H1 (cell line): ENCODE results near the gene SLC7A14. TPM values are rescaled to one million over a fixed set of nuclear protein-coding genes. Genes with fewer than 3 reads are reported as not detected.

Experiments
- CTCF ChIA-PET: fragments of 300-600 bp; sonication (Branson Sonifier 250); formaldehyde crosslinking; loops from one replicate; lab custom pipeline; 2021; ENCODE audit not compliant: partially characterized antibody; lab: Charles Lee
- POLR2A ChIA-PET: fragments of 300-600 bp; sonication (Branson Sonifier 250); formaldehyde crosslinking; loops from one replicate; lab custom pipeline; 2021; ENCODE audit warnings: inconsistent platforms; ENCODE audit not compliant: partially characterized antibody; lab: Charles Lee
- DNase-seq, 2 experiments: peaks; one replicate each; pipeline versions ENCODE4 v3.0.0 to v3.0.0-alpha.2; 2010 to 2022; ENCODE audit warnings: low spot score in 2 of 2, low read depth in 1 of 2, mixed read lengths in 1 of 2
- FAIRE-seq: peaks from 2 replicates; lab custom pipeline; 2011; peaks lifted over from hg19 to GRCh38; lab: Jason Lieb, UNC
- H2AFZ ChIP-seq: 2 replicates; pipeline ENCODE4 v1.8.1; 2012; ENCODE audit warnings: low read length, inconsistent platforms
- H2AK5ac ChIP-seq: 2 replicates; pipeline ENCODE4 v1.6.1; 2013; ENCODE audit warnings: low read depth, low read length
- H2BK120ac ChIP-seq: replicated peaks from 2 replicates; pipeline ENCODE3; 2013; ENCODE audit warnings: low read depth, low read length, inconsistent platforms
- H2BK12ac ChIP-seq: 2 replicates; pipeline ENCODE4 v1.6.1; 2013; ENCODE audit warnings: low read depth, low read length
- H2BK15ac ChIP-seq: 2 replicates; pipeline ENCODE4 v1.6.1; 2013; ENCODE audit warnings: low read length
- H2BK20ac ChIP-seq: 2 replicates; pipeline ENCODE4 v1.6.1; 2013; ENCODE audit warnings: low read length
- H2BK5ac ChIP-seq: 2 replicates; pipeline ENCODE4 v1.6.1; 2013; ENCODE audit warnings: low read depth, low read length
- H3K14ac ChIP-seq: 2 replicates; pipeline ENCODE4 v1.6.1; 2013; ENCODE audit warnings: inconsistent platforms; ENCODE audit not compliant: insufficient read length
- H3K18ac ChIP-seq: 2 replicates; pipeline ENCODE4 v1.6.1; 2013; ENCODE audit warnings: low read length; ENCODE audit errors: extremely low read depth
- H3K23ac ChIP-seq: 2 replicates; pipeline ENCODE4 v1.6.1; 2013; ENCODE audit warnings: inconsistent platforms; ENCODE audit not compliant: insufficient read length
- H3K23me2 ChIP-seq: 2 replicates; pipeline ENCODE4 v1.6.1; 2013; ENCODE audit warnings: low read depth, low read length
- H3K27ac ChIP-seq: 2 replicates; pipeline ENCODE4 v1.6.1; 2011; ENCODE audit warnings: low read depth, low read length, inconsistent platforms
- H3K27me3 ChIP-seq, 4 experiments: replicated peaks in 1 of 4; 1 replicate in 1 of 4; 2 replicates in 3 of 4; pipeline versions ENCODE4 v1.6.1 to v1.8.1; 2011 to 2013; ENCODE audit warnings: low read length in 3 of 4, mild to moderate bottlenecking in 3 of 4, inconsistent platforms in 2 of 4, mixed read lengths in 2 of 4, moderate library complexity in 1 of 4; ENCODE audit not compliant: control insufficient read depth in 3 of 4, insufficient read depth in 3 of 4; ENCODE audit errors: extremely low read depth in 1 of 4
- H3K36me3 ChIP-seq, 4 experiments: 2 replicates each; pipeline versions ENCODE4 v1.6.1 to v1.8.1; 2011 to 2013; ENCODE audit warnings: mild to moderate bottlenecking in 4 of 4, low read length in 3 of 4, moderate library complexity in 2 of 4, control low read depth in 1 of 4, inconsistent platforms in 1 of 4; ENCODE audit not compliant: insufficient read depth in 4 of 4, control insufficient read depth in 2 of 4
- H3K4ac ChIP-seq: replicated peaks from 2 replicates; pipeline ENCODE3; 2013; ENCODE audit warnings: low read length, low read depth, mixed read lengths, inconsistent platforms; ENCODE audit not compliant: insufficient read length
- H3K4me1 ChIP-seq, 4 experiments: replicated peaks in 1 of 4; 1 replicate in 1 of 4; 2 replicates in 3 of 4; pipeline versions ENCODE4 v1.6.1 to v1.8.1; 2011 to 2013; ENCODE audit warnings: low read length in 3 of 4, inconsistent platforms in 2 of 4, mixed read lengths in 1 of 4; ENCODE audit not compliant: insufficient read depth in 4 of 4, control insufficient read depth in 3 of 4
- H3K4me2 ChIP-seq, 2 experiments: 2 replicates each; pipeline versions ENCODE4 v1.6.1 to v1.8.1; 2011 to 2013; ENCODE audit warnings: low read depth in 2 of 2, low read length in 2 of 2, control low read depth in 1 of 2, inconsistent platforms in 1 of 2, mild to moderate bottlenecking in 1 of 2; ENCODE audit not compliant: insufficient read depth in 1 of 2
- H3K4me3 ChIP-seq, 4 experiments: fragments of 200-600, 300-600 bp in 1 of 4; sonication (generic), shearing (Covaris generic), sonication (Bioruptor Twin) in 1 of 4; 2 replicates each; pipeline versions ENCODE4 v1.5.1 to v1.8.1; 2011 to 2016; ENCODE audit warnings: low read length in 4 of 4, low read depth in 3 of 4, control low read depth in 2 of 4, inconsistent platforms in 2 of 4, mild to moderate bottlenecking in 2 of 4, mixed read lengths in 1 of 4, moderate library complexity in 1 of 4; ENCODE audit not compliant: insufficient read depth in 2 of 4; ENCODE audit errors: extremely low read depth in 1 of 4
- H3K56ac ChIP-seq: replicated peaks from 2 replicates; pipeline ENCODE3; 2013; ENCODE audit warnings: low read depth, mild to moderate bottlenecking, mixed read lengths, low read length, inconsistent platforms; ENCODE audit not compliant: insufficient read length
- H3K79me1 ChIP-seq: 2 replicates; pipeline ENCODE4 v1.6.1; 2013; ENCODE audit warnings: low read depth, low read length, control low read depth
- H3K79me2 ChIP-seq, 2 experiments: 2 replicates each; pipeline versions ENCODE4 v1.6.1 to v1.8.1; 2012 to 2013; ENCODE audit warnings: low read length in 2 of 2, mild to moderate bottlenecking in 2 of 2, inconsistent platforms in 1 of 2; ENCODE audit not compliant: insufficient read depth in 2 of 2, control insufficient read depth in 1 of 2
- H3K9ac ChIP-seq, 4 experiments: replicated peaks in 1 of 4; 1 replicate in 1 of 4; 2 replicates in 3 of 4; pipeline versions ENCODE4 v1.6.1 to v1.8.1; 2011 to 2013; ENCODE audit warnings: low read depth in 3 of 4, low read length in 3 of 4, control low read depth in 2 of 4, mild to moderate bottlenecking in 2 of 4, moderate library complexity in 2 of 4, inconsistent platforms in 1 of 4; ENCODE audit errors: extremely low read depth in 1 of 4
- H3K9me3 ChIP-seq, 2 experiments: 2 replicates each; pipeline versions ENCODE4 v1.6.1 to v1.8.1; 2012 to 2013; ENCODE audit warnings: mild to moderate bottlenecking in 2 of 2, moderate library complexity in 2 of 2, control low read depth in 1 of 2, inconsistent platforms in 1 of 2, low read depth in 1 of 2, low read length in 1 of 2, mixed read lengths in 1 of 2; ENCODE audit not compliant: insufficient read depth in 2 of 2
- H4K20me1 ChIP-seq, 2 experiments: replicated peaks in 1 of 2; 2 replicates each; pipeline versions ENCODE3 to v1.8.1; 2011 to 2013; ENCODE audit warnings: inconsistent platforms in 2 of 2, low read length in 2 of 2, mild to moderate bottlenecking in 1 of 2; ENCODE audit not compliant: insufficient read depth in 2 of 2, control insufficient read depth in 1 of 2
- H4K5ac ChIP-seq: 2 replicates; pipeline ENCODE4 v1.6.1; 2013; ENCODE audit warnings: low read length, low read depth, mixed read lengths, inconsistent platforms; ENCODE audit not compliant: insufficient read length
- H4K8ac ChIP-seq: 2 replicates; pipeline ENCODE4 v1.8.0; 2013; ENCODE audit warnings: mild to moderate bottlenecking, moderate library complexity, low read length, inconsistent platforms; ENCODE audit not compliant: insufficient read depth; ENCODE audit errors: extremely low read depth
- H4K91ac ChIP-seq: replicated peaks from 2 replicates; pipeline ENCODE3; 2013; ENCODE audit warnings: low read length, mixed read lengths, inconsistent platforms; ENCODE audit not compliant: insufficient read length
- BRCA1 ChIP-seq: IDR thresholded peaks from 2 replicates; pipeline ENCODE4 v1.6.1; 2012; ENCODE audit warnings: low read depth, low read length, improper control_type of control experiment
- CREB1 ChIP-seq: IDR thresholded peaks from 2 replicates; pipeline ENCODE4 v1.6.1; 2012; ENCODE audit warnings: inconsistent platforms
- EGR1 ChIP-seq: IDR thresholded peaks from 2 replicates; pipeline ENCODE4 v1.6.1; 2011; ENCODE audit warnings: low read depth, low read length, borderline replicate concordance
- EP300 ChIP-seq, 2 experiments: IDR thresholded peaks; 1 replicate in 1 of 2; 2 replicates in 1 of 2; pipeline ENCODE4 v1.6.1; 2011 to 2012; ENCODE audit warnings: low read depth in 2 of 2, low read length in 2 of 2, mild to moderate bottlenecking in 2 of 2, borderline replicate concordance in 1 of 2, inconsistent platforms in 1 of 2, moderate library complexity in 1 of 2
- FOSL1 ChIP-seq: IDR thresholded peaks from 2 replicates; pipeline ENCODE4 v1.6.1; 2011; ENCODE audit warnings: mild to moderate bottlenecking, low read depth, low read length, moderate library complexity; ENCODE audit not compliant: insufficient read depth
- GTF2F1 ChIP-seq: IDR thresholded peaks from 2 replicates; pipeline ENCODE4 v1.6.1; 2012; ENCODE audit warnings: low read depth, low read length, improper control_type of control experiment, borderline replicate concordance
- POLR2AphosphoS5 ChIP-seq: IDR thresholded peaks from 2 replicates; pipeline ENCODE4 v1.6.1; 2011; ENCODE audit warnings: low read depth, low read length
- RBBP5 ChIP-seq: IDR thresholded peaks from 2 replicates; pipeline ENCODE4 v1.7.1; 2012; ENCODE audit warnings: low read depth, mild to moderate bottlenecking, inconsistent platforms, low read length, moderate library complexity, borderline replicate concordance
- SP2 ChIP-seq: IDR thresholded peaks from 2 replicates; pipeline ENCODE4 v1.6.1; 2012; ENCODE audit warnings: mild to moderate bottlenecking, low read length, inconsistent platforms
- TAF7 ChIP-seq: optimal IDR thresholded peaks from 2 replicates; pipeline ENCODE3; 2011; ENCODE audit warnings: low read depth, mild to moderate bottlenecking, inconsistent platforms, low read length, moderate library complexity, borderline replicate concordance
- ZNF274 ChIP-seq: IDR thresholded peaks from 2 replicates; pipeline ENCODE4 v1.7.0; 2012; ENCODE audit warnings: low read length, borderline replicate concordance; ENCODE audit errors: extremely low read depth
- WGBS, 2 experiments: shearing (Covaris generic) in 1 of 2; methylation state at CpG; one replicate each; pipeline versions ENCODE4 v1.1.6 to v1.1.7; 2013 to 2015; ENCODE audit warnings: low lambda C conversion rate in 2 of 2, mixed read lengths in 2 of 2, inconsistent platforms in 1 of 2, low coverage in 1 of 2, missing lambda C conversion rate in 1 of 2; ENCODE audit not compliant: insufficient replicate concordance in 2 of 2, insufficient coverage in 1 of 2, insufficient read length in 1 of 2; ENCODE audit errors: extremely low coverage in 1 of 2, missing lambda C conversion rate in 1 of 2; 5-methylcytosine and 5-hydroxymethylcytosine counted together
- polyA plus RNA-seq, 7 experiments: library from polyadenylated mRNA; depleted of rRNA in 3 of 7; stranded (reverse) in 5 of 7; unstranded in 2 of 7; fragments of >200 nt in 5 of 7; fragments of 200-250 nt in 2 of 7; gene quantifications; 1 replicate in 5 of 7; 2 replicates in 1 of 7; 4 replicates in 1 of 7; pipeline versions ENCODE4 v1.2.1 to v1.2.3, GENCODE V29; 2011 to 2013; ENCODE audit warnings: missing spikeins in 2 of 7, mixed read lengths in 2 of 7
- total RNA-seq: library from RNA; stranded (reverse); fragmentation: NEBNext Ultra II Directional; extraction: Animal tissue kit (Norgen Biotek cat#: 25700); gene quantifications from 2 replicates; pipeline ENCODE4 v1.2.1, GENCODE V29; 2021

The SLC7A14 gene
- total and polyA plus RNA-seq, 2 of the 8 experiments (the other 6 are each of a cell fraction or from before 2014, with no cell fraction given) = 0.21 to 0.95 TPM

DNA sequence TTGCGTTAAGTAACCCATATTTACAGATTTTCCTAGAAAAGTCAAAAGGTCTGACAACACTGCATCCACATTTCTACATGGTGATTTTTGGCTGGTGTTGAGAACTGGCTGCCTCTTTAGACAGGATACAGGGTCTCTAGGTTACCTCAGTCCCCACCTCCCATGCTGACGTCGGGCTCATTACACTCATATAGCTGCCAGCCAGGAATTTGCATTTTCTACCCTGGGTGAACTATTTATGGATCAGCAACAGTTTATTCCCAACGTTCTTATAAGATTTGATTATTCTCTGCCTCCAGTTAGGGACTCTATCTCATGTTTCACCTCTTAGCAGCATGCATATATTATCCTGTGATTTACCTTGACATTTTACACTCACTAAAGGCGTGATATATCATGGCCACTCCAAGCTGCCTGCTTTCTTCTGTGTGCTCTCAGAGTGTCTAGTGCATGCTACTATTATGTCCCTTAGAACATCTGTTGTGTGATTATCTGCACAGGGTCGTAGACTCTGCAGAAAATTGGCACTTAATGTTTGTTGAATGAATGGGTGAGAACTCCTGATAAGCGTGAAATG lies 118.2 kb downstream of the SLC7A14 start:
- ChIA-PET CTCF (interaction anchor here (0.5 to 1.7 kb wide), 3 partner anchors 19 to 345 kb away, joined by 3 to 5 read pairs (median 4); no protein-coding TSS in a partner anchor), POLR2A (no interaction called here)
- TF ChIP-seq POLR2AphosphoS5 = no peak
- TF ChIP-seq ZNF274 = no peak
- no peak for TF ChIP-seq SP2
- no peak for TF ChIP-seq FOSL1
- TF ChIP-seq GTF2F1 = no peak
- no peak for TF ChIP-seq EGR1
- TF ChIP-seq CREB1 = no peak
- no peak for TF ChIP-seq TAF7
- no peak for TF ChIP-seq EP300 (IDR thresholded peaks at IDR 0.05; ENCODE audit: borderline replicate concordance in 1 of 2, low read depth in 2 of 2, low read length in 2 of 2)
- TF ChIP-seq RBBP5 = no peak
- no peak for TF ChIP-seq BRCA1
- Histone ChIP-seq H4K5ac (no peak overlapping the region), H3K36me3 (no peaks in the 10 kb centered on the region), H3K4me2 (no peak overlapping the region), H3K79me1 (no peaks in the 10 kb centered on the region), H2AFZ (no peak overlapping the region), H3K18ac (no peak overlapping the region), H4K91ac (no peak overlapping the region), H3K9ac (no peak overlapping the region), H2BK15ac (no peak overlapping the region), H2BK12ac (no peak overlapping the region), H3K4me3 (no peak overlapping the region), H2AK5ac (no peak overlapping the region), H3K4ac (no peak overlapping the region), H3K9me3 (no peaks in the 10 kb centered on the region), H3K27me3 (no peaks in the 10 kb centered on the region), H2BK20ac (no peak overlapping the region), H3K56ac (no peak overlapping the region), H3K4me1 (peaks cover 0 to 9% (median 0%) of the 10 kb centered on the region in 4 experiments; a peak in 1 of 7 replicates), H3K27ac (no peak overlapping the region), H4K20me1 (no peaks in the 10 kb centered on the region), H2BK120ac (no peak overlapping the region), H4K8ac (no peak overlapping the region), H2BK5ac (no peak overlapping the region), H3K23me2 (no peaks in the 10 kb centered on the region), H3K23ac (no peak overlapping the region), H3K14ac (no peak overlapping the region), H3K79me2 (no peaks in the 10 kb centered on the region)
- FAIRE-seq = no peak
- DNase-seq = peak in 1 of 2 experiments; percentile 26
- 72% methylated on average over 7 of the region's 7 CpGs; no CpG with 5 or more reads in 1 of the 2 experiments for WGBS, 2 experiments
